Measurements from ENCODE around the gene DNAJC22. TPM values are rescaled to one million over a fixed set of nuclear protein-coding genes. Genes with fewer than 3 reads are reported as not detected.

DNAJC22 gene
- total and polyA plus RNA-seq, 2 of the 13 experiments (the other 11 are each of a cell fraction or from before 2014, with no cell fraction given) = 25.2 to 31.7 TPM

DNA sequence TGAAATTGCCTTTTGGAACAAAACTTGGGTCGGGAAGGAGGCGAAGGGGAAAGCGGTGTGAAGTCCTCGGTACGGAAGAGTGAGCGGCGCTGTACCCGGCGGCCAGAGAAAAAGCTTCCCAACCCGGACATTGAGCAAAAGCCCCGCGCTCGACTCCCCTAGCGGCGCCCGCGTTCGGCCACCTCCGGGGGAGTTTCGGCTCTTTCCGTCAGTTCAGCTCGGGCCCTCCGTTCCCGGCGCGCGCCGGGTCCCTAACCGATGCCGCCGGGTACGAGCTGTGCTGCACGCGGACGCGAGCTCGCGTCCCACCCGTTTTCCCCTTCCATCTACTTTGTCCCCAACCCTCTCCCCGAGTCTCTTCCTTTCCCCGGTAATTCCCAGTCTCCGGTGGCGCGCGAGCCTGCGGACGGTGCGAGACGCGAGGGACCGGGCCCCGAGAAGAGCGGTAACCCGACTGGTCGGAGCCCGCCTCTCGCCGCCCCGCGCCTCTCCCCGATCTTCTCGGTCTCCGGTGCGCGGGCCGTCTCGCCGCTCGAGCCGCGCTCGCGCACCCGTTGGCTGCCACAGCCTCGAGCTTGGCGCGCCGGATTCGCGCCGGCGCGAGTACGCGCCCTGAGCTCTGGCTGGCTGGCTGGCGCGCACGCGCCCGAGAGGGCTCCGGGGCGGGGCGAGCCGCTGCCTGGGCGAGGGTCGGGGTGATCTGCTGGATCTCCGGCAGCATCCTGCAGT, 20.1 kb downstream of the DNAJC22 start (continued):
- TF ChIP-seq ZNF543 (CRISPR knock-in tag; IDR thresholded peaks at IDR 0.05) (peak; percentile 23), SMAD3 (CRISPR knock-in tag; IDR thresholded peaks at IDR 0.05) (no peak), ZKSCAN1 (IDR thresholded peaks at IDR 0.05; ENCODE audit: low read length) (no peak), MEIS1 (CRISPR knock-in tag; IDR thresholded peaks at IDR 0.05; ENCODE audit: borderline replicate concordance) (peak; percentile 64; the same call in 1 of the 2 replicates), ZNF441 (CRISPR knock-in tag; IDR thresholded peaks at IDR 0.05; ENCODE audit: borderline replicate concordance) (no peak), SAP130 (CRISPR knock-in tag; IDR thresholded peaks at IDR 0.05; ENCODE audit: low read depth) (peak; percentile 27), CREB1 (IDR thresholded peaks at IDR 0.05) (no peak), CREB1 (CRISPR knock-in tag; IDR thresholded peaks at IDR 0.05) (no peak), SNAI1 (CRISPR knock-in tag; IDR thresholded peaks at IDR 0.05; ENCODE audit: borderline replicate concordance) (no peak), RXRB (CRISPR knock-in tag; IDR thresholded peaks at IDR 0.05; ENCODE audit: borderline replicate concordance) (no peak; the same call in 1 of the 2 replicates), HDAC1 (CRISPR knock-in tag; IDR thresholded peaks at IDR 0.05) (0 out of 2 replicates have a peak, but pooled peaks have one; percentile 52), ZNF256 (CRISPR knock-in tag; conservative IDR thresholded peaks at IDR 0.05) (no peak), KAT2B (IDR thresholded peaks at IDR 0.05; ENCODE audit: borderline replicate concordance, low read depth, low read length) (no peak), PRMT3 (CRISPR knock-in tag; IDR thresholded peaks at IDR 0.05; ENCODE audit: borderline replicate concordance, low read depth) (0 out of 2 replicates have a peak, but pooled peaks have one; percentile 40), ZNF563 (CRISPR knock-in tag; IDR thresholded peaks at IDR 0.05) (0 out of 2 replicates have a peak, but pooled peaks have one; percentile 78), ZNF850 (CRISPR knock-in tag; conservative IDR thresholded peaks at IDR 0.05) (no peak), PPARG (CRISPR knock-in tag; conservative IDR thresholded peaks at IDR 0.05) (no peak), ARNT (IDR thresholded peaks at IDR 0.05) (no peak)
- TF ChIP-seq, protein P1, sequence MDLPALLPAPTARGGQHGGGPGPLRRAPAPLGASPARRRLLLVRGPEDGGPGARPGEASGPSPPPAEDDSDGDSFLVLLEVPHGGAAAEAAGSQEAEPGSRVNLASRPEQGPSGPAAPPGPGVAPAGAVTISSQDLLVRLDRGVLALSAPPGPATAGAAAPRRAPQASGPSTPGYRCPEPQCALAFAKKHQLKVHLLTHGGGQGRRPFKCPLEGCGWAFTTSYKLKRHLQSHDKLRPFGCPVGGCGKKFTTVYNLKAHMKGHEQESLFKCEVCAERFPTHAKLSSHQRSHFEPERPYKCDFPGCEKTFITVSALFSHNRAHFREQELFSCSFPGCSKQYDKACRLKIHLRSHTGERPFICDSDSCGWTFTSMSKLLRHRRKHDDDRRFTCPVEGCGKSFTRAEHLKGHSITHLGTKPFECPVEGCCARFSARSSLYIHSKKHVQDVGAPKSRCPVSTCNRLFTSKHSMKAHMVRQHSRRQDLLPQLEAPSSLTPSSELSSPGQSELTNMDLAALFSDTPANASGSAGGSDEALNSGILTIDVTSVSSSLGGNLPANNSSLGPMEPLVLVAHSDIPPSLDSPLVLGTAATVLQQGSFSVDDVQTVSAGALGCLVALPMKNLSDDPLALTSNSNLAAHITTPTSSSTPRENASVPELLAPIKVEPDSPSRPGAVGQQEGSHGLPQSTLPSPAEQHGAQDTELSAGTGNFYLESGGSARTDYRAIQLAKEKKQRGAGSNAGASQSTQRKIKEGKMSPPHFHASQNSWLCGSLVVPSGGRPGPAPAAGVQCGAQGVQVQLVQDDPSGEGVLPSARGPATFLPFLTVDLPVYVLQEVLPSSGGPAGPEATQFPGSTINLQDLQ (CRISPR knock-in tag; IDR thresholded peaks at IDR 0.05) = peak; percentile 27; the same call in 1 of the 2 replicates
- TF ChIP-seq, protein P2, sequence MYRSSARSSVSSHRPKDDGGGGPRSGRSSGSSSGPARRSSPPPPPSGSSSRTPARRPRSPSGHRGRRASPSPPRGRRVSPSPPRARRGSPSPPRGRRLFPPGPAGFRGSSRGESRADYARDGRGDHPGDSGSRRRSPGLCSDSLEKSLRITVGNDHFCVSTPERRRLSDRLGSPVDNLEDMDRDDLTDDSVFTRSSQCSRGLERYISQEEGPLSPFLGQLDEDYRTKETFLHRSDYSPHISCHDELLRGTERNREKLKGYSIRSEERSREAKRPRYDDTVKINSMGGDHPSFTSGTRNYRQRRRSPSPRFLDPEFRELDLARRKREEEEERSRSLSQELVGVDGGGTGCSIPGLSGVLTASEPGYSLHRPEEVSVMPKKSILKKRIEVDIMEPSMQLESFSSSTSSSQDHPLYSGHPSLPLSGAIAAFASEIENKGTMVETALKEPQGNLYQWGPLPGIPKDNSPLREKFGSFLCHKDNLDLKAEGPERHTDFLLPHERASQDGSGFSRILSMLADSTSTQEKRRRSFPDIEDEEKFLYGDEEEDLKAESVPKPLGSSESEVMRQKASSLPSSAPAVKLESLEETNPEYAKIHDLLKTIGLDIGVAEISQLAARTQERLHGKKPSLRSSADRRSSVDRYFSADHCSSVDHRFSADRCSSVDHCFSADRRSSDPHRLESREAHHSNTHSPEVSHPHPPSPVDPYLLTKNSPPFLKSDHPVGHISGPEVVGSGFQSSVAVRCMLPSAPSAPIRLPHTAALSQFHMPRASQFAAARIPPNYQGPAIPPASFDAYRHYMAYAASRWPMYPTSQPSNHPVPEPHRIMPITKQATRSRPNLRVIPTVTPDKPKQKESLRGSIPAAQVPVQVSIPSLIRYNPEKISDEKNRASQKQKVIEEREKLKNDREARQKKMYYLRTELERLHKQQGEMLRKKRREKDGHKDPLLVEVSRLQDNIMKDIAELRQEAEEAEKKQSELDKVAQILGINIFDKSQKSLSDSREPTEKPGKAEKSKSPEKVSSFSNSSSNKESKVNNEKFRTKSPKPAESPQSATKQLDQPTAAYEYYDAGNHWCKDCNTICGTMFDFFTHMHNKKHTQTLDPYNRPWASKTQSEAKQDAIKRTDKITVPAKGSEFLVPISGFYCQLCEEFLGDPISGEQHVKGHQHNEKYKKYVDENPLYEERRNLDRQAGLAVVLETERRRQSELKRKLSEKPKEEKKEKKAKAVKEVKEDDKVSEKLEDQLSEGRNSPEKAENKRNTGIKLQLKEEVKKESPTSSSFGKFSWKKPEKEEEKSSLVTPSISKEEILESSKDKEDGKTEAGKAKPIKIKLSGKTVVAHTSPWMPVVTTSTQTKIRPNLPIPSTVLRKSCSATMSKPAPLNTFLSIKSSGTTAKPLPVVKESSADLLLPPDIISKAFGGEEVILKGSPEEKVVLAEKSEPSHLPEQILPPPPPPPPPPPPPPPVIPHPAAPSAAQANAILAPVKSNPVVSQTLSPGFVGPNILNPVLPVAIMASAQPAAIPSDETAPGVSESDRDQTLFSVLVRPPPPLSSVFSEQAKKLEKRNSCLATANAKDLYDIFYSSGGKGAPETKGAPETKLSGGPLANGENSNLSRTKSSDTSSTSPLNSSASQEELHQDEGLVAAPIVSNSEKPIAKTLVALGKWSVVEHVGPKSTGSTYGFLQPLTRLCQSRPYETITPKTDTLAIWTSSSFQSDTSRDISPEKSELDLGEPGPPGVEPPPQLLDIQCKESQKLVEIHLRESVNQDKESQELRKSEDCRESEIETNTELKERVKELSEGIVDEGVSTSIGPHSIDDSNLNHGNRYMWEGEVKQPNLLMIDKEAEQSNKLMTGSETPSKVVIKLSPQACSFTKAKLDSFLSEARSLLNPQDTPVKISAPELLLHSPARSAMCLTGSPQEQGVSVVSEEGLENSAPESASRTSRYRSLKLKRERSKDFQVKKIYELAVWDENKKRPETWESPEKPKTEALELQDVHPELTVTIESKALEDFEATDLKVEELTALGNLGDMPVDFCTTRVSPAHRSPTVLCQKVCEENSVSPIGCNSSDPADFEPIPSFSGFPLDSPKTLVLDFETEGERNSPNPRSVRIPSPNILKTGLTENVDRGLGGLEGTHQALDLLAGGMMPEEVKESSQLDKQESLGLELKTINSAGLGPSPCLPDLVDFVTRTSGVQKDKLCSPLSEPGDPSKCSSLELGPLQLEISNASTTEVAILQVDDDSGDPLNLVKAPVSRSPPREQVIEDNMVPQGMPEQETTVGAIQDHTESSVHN (CRISPR knock-in tag; IDR thresholded peaks at IDR 0.05) = no peak
